HG03457 (cell line): Measurements from ENCODE around the gene CUBN.

ENCODE experiments used
- ATAC-seq: cut with Tn5 transposase; IDR thresholded peaks from one replicate; pipeline ENCODE4 v1.9.1; 2021; ENCODE audit warnings: moderate number of reproducible peaks; ENCODE audit not compliant: unreplicated experiment

CUBN gene

DNA sequence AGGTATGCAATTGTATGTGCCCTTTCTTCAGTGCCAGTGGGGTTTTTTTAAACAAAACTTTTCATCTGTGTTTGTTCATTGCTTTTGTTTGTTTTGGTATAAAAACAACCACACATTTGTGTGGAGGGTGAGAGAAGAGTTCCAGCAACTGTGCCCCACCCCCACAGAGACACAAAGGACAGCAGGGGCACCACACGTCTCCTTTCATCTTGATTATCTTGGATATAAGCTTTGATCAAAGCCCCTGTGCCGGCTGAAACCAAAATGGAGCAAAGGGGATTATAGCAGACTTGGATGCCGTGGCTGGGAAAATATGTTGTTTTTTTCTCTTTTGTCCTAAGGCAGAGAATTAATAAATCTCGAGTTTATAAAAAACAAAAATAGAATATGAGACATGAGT lies 200.5 kb downstream of the CUBN start:
- ATAC-seq, result no peak

DNA sequence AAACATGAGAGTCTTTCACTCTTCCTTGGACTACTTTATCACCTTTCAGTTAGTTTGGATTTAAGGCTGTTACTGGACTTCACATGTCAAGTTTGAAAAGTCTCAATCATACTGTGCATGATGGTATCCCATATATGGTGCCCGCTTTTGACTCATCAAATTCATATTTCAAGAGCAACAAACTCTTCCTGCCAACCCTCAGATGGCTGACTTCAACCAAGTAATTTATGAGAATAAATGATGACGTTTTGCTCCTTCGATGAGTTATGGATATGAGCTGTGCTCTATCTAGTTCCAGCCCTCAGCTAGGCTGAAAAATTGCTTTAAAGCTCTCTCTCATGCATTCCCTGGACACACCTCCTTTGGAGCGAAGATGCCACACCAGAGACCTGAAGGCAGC lies 202.1 kb downstream of the CUBN start:
- ATAC-seq, result no peak

DNA sequence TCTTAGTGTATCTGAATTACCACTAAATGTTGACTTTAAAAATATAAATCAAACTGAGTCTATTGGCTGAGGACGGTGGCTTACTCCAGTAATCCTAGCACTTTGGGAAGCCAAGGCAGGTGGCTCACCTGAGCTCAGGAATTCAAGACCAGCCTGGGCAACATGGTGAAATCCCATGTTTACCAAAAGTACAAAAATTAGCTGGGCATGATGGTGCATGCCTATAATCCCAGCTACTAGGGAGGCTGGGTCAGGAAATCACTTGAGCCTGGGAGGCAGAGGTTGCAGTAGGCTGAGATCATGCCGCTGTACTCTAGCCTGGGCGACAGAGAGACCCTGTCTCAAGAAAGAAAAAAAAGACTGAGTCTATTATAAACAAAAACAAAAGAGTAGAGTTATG lies 205.9 kb downstream of the CUBN start:
- ATAC-seq, result no peak

DNA sequence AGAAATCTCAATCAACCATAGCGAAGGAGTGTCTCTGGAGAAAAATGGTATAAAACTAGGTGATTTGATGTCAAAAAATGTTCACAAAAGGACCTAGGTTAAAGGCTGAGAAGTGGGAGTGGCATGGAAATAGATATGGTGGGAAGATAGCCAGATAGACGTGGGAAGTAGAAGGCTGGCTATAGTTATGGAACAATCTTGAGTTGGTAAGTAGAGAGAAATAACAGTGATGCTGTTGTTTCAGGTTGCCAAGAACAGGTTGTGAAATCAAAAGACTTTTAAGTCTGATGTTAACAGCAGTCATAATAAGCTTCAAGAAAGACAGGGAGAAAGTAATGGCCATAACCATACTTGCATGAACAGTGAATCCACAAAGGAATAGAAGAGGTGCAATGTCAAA lies 206.3 kb downstream of the CUBN start:
- no peak for ATAC-seq

DNA sequence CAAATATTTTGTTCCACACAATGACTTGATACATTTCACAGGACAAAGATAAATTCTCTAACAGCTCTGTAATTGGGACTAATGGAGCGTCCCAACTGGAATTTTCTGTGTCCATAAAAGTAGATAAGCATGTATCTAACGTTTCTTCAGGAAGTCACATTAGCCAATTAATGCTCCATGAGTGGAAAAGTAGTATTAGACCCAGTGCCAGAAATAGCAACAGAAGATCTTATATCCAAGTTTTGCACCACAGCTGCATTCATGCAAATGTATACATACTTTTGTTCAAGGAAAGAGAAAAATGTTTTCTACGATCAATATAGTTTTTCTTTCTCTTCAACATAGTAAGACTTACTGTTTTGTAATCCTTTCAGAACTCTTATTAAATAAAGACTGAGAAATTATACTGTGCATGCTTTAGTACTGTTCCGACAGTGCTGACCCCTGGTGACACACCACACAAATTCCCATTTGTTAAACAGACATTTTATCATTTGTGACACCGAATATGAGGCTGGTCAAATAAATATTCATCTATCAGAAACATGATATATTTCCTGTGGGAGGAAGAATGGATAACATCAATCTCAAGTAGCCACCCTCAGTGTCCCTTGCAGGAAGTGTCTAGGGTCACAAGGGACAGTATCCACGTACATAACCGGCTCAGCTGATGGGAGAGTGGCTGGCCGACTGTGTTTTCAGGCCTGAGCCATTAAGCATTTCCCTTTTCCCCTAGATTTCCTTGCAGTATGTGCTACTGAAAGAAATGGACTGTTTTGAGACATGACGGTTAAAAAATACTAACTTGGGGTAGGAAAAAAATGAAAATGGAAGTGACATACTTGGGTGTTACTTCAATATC lies 210.3 kb downstream of the CUBN start:
- ATAC-seq, result no peak

DNA sequence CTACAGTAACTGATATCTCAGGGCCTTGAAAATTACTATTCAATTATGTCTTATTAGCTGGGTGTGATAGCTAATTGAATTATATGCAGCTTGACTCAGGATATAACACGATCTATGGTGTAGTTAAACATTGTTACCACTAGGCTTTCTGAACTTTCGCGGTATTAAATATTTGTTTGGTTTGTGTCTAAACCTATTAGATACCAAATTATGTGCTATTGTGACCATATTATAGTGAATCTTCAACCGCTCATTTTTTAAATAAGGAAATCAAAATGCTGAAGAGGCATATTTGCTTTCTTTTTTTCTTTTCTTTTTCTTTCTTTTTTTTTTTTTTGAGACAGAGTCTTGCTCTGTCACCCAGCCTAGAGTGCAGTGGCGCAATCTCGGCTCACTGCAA lies 213.1 kb downstream of the CUBN start:
- ATAC-seq, result no peak

DNA sequence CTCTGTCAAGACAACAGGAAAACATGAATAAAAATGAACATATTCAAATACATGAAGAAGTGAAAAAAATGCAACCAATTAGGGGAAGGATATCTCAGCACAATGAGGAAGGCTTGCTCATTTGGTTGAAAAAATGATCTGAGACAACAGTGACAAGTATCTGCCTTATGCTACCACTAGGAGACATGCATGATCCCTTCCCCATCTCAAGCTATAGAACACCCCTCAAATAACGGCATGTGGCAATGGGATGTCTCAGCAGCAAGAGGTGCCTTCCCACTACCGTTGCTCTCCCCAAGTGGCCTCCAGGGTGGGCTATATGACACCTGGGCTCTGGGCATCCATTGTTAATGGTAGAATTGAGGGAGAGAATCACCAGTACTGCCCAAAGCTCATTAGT lies 214.3 kb downstream of the CUBN start:
- ATAC-seq, result no peak

DNA sequence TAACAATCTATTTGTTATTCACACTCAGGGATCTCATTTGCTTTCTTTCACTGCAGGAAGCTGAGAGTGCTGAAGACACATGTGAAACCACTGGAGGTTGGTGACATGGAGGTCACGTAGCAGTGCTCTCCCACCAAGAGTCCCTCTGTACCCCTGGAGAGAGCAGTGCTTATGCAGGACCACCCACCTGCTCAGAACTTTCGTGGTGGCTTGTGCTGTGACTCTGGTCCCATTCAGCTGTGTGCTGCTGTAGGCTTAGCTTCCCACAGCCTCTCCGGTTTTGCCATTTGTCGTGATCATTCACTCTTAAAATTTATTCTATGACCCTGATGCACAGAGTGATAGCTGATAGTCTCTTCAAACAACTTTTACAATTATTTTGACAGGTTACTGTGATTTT lies 216.3 kb downstream of the CUBN start:
- ATAC-seq, result no peak

DNA sequence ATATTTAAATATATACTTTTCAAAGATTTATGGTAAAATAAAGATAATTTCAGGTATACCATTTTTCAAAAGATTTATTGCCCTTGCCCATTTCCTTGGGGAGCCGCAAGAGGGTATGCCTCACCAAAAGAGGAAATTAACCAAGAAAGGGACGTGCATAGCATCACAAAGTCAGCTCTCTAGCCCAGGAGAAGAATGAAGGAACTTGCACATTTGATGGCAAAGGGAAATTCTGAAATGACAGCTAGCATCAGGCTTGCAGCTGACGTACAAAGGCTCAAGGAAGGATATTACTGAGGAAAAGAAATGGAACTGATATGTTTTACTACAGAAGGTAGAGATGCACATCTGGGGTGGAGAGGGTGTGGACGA lies 218.8 kb downstream of the CUBN start:
- no peak for ATAC-seq

DNA sequence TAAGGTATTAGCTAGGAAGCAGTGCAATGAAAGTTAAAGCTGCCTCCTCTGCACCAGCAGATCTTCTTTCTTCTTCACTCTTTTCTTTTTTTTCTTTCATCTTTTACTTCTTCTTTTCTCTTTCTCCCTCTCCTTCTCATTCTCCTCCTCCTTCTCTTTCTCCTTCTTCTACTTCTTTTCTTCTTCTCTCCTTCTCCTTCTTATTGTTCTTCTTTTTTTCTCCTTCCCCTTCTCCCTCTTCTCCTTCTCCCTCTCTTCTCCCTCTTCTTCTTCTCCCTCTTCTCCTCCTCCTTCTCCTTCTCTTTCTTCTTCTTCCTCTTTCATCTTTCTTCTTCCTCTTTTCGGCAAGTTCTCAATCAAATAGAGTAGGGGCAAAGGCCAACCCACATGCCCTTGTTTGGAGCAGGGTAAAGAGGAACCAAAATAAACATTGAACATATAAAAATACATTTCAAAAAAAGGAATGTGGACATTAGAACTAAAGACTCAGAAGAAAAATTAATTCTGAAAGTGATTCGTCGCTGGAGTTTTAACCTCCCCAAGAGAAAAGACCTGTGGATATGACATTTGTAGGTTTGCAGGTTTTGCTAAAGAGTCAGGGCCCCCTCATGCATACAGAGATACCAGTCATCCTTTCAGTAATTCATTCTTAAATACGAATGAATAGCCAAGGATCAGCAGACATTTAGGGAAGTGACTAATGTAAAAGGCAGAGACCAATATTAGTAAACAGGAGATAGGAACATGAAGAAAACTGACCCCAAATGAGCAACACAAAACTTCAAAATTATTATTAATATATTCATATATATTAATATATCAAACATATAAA lies 219.4 kb downstream of the CUBN start:
- ATAC-seq, result no peak

DNA sequence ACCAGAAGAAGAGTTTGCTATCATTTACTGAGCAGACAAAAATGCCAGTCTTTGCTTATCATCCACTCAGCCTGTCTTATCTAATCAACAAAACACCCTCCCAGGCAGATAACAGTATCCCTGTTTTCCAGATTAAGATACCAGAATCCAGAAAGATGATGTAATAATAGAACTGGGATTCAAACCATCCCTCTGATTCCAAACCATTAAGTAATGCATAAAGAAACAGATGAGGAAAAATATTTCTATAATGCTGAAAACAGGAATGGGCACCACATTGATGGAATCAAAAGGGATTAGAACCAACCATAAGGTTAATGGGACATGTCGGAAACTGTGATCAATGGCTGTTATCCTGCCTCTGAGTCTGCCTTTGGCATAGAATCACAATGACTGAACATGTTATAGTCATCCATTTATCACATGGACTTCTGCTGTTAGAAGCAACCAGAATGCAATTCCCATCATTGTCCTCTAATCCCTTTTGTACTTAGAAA lies 220.3 kb downstream of the CUBN start:
- no peak for ATAC-seq

DNA sequence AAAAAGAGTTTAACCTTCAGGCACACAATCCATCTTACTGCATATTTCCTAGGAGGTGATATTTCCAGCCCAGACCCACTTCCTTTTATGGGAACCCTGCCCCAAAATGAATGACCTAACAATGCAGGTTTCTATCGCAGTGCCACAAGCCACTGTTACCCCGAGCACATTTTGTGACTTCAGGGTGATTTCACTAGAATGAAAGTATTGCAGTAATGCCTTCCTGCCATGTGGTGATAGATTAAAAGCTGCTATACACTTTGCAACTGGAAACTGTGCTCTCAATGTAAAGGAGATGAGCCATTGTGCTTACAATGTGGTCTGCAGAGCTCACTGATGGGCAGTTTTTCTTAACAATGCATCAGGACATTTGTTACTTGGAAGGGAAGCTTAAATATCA lies 221.9 kb downstream of the CUBN start:
- ATAC-seq, result no peak

DNA sequence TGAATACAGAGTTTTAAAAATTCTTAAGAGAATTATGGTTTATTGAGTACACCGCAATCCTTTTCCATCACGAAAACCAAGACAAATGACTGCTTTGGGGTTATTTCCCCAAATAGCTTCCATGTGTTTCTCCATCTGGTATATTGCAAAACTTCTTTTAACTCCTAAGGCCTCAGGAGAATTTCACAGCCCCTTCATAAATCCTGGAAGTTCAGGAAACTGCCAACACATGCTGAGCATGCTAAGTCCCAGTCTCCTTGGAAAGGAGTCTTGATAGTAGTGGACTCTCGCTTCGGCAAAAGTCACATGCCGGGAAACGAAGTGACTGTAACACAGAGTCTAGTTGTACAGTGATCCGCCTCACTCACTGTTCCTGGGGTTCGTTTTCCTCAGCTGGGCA lies 224.3 kb downstream of the CUBN start:
- ATAC-seq, result no peak

DNA sequence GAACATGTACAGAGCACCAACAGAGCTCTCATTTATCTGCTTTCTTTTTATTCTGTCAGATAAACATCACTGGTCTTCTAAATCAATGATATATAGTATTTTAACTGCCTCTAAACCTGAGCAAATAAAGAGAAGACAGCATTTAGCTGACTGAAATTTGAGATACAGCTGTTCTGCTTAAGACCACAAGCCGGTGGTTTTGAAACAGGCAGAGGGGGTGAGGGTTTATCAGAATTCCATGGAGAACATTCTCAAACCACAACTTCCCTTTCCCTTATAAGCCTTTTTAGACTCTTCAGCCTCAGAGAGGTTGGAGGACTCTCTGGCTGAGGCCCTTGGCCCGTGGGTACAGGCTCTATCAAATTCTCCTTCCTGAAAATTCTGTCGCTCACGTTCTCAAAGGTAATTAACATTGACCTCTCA lies 225.0 kb downstream of the CUBN start:
- no peak for ATAC-seq

DNA sequence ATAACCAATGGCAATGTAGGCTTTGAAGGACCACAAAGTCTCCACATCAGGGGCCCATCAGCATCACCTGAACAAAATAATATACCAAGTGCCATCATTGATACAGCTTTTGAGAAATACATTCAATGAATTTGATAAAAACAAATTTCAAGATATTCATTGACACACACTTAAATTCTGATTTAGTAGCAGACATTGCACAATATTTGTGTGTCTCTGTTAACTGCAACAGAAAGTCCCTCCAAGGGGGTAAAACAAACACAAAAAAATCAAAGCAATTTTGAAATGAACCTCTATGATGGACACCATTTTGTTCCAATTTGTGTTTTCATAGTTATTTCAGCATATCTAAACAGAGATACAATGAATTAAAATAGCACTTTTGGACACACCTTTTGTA lies 225.6 kb downstream of the CUBN start:
- ATAC-seq, result no peak

DNA sequence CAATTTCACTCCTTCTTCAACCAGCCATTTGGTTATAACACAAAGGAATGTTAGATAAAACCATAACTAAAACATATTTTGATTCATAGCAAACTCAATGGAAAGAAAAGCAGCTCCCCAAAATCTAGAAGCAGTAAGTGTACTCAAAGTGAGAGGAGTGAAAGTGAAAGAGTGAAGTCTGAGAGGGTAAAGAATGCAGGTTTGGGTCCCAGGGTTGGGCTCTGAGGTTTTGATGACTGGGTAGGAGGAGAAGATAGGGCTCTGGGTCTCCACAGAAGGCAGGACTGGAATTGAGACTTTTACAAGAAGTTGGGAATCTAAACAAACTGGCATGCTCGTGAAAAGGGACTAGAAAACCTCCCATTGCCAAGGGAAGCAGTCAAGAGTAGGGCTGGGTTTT lies 227.0 kb downstream of the CUBN start:
- ATAC-seq, result no peak

DNA sequence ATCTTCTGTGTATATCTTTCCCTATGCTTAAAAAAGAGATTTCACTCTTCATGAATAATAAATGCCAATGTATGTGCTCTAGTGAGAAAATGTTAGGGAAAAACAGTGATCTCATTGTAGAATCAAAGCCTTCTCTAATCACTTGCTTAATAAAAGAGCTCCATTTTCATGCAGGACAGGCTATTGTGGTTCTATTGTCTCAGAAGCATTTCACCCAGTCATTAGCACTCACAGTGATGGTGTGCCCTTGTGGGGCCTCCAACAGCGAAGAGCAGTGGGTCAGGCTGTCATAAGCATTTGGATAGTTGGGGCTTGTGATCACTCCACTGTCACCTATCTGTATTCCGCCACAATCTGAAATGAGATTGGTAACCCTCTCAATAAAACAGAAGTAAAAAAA lies 228.5 kb downstream of the CUBN start:
- ATAC-seq, result no peak

DNA sequence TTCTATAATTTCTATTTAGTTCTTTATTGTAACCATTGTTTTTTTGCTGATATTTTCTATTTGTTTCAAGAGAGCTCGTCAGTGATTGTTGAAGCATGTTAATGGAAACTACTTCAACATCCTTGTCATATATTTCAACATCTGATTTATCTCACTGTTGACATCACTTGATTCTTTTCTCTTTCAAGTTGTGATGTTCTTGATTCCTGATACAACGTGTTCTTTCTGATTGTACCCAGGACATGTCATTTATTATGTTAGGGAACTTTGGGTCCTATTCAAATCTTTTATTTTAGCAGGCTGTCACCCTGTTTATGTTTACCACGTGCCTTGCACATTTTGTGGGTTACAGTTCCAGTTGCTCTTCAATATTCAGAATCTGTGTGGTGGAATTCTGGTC lies 232.6 kb downstream of the CUBN start:
- no peak for ATAC-seq

DNA sequence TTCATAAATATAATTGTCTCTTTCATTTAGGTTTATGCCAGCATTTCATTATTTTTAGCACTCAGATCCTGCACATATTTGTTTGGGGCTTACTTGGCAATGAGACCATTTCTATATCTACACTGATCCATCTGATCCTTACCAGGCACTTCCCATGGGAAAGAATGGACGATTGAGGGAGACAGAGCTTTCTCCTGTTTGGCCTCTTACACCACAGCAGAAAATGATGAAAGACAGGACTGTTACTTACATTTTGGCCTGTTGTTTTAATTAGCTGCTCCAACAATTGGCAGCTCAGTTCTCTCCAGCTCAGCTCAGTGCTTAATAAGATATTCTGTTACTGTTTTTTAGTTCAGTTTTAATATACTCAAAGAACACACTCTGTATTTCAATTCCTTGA lies 234.8 kb downstream of the CUBN start:
- no peak for ATAC-seq

DNA sequence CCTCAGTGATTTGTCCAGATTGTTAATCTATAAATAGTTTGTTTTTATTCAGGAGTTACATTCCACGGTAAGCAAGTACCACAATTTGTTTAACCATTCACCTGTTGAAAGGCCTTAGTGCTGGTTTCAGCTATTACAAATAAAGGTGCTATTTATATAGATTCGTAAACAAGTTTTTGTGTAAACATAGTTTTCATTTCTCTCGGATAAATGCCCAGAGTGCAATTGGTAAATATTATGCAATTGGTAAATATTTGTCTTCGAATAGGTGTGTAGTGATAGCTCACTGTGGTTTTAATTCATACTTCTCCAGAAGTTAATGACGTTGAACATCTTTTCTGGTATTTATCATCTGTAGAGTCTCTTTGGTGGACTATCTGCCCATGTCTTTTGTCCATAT lies 235.9 kb downstream of the CUBN start:
- no peak for ATAC-seq

DNA sequence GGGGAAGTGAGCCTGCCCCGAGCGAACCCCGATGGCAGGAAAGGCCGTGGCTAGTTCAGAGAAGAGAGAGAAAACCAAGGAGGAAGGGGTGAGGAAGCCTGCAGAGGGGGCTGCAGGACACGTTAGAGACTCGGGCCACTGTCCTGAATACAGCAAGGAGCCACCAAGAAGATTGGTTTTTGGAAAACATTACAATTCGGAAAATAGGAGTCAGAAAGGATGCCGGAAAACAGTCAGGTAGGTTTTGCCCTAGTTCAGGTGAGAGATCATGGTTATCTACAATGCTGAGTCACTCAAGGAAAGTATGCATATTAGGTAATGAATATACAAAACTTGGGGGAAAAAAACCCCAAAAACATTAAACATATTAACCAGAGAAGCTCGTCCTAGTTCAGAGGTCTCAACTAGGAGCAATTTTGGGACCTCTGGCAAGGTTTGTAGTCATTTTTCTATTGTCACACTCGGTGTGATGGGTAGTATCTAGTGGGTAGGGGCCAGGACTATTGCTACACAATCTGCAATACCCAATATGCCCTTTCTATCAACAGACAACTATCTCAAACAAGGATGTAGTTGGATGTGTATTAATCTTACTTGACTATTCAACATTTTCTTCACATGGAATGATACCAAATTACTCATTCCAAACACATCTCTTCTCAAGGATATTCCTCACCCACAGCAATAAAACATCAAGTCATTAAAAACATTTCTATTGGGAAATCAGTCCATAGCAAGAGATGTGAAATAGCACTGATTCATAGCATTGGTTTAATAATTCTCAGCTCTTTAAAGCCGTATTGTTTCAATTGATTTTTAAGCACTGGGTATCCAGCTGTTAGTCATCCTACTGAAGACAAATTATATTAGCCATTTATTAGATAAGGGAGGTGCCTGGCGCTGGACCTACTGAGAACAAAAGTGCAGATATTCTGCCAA lies 238.0 kb downstream of the CUBN start:
- ATAC-seq, result no peak
